MM.1S (cell line): ENCODE data around the gene RASA4B.

ENCODE experiments used
- DNase-seq: peaks from one replicate; pipeline ENCODE4 v3.0.0-alpha.2; 2015
- H2AFZ ChIP-seq: fragments of 300-600 bp; sonication (generic); 2 replicates; pipeline ENCODE4 v1.6.0; 2016; ENCODE audit warnings: antibody characterized with exemption, low read length
- H3F3A ChIP-seq: fragments of 300-600 bp; sonication (generic); 2 replicates; pipeline ENCODE4 v1.6.1; 2016; ENCODE audit warnings: mild to moderate bottlenecking, antibody characterized with exemption, low read length, moderate library complexity, mixed read lengths; ENCODE audit not compliant: insufficient read depth
- H3K27ac ChIP-seq: fragments of 300-600 bp; sonication (generic); 2 replicates; pipeline ENCODE4 v1.5.1; 2016; ENCODE audit warnings: mild to moderate bottlenecking, low read length
- H3K27me3 ChIP-seq: fragments of 300-600 bp; sonication (generic); replicated peaks from 2 replicates; pipeline ENCODE4 v1.6.0; 2016; ENCODE audit warnings: low read length; ENCODE audit not compliant: insufficient read depth
- H3K36me3 ChIP-seq: fragments of 300-600 bp; sonication (generic); replicated peaks from 2 replicates; pipeline ENCODE4 v1.6.1; 2016; ENCODE audit warnings: mild to moderate bottlenecking, low read length, mixed read lengths; ENCODE audit not compliant: insufficient read depth
- H3K4me1 ChIP-seq: fragments of 300-600 bp; sonication (generic); 2 replicates; pipeline ENCODE4 v1.6.1; 2016; ENCODE audit warnings: low read length, mixed read lengths
- H3K4me2 ChIP-seq: fragments of 300-600 bp; sonication (generic); 2 replicates; pipeline ENCODE4 v1.6.0; 2016; ENCODE audit warnings: low read depth, low read length
- H3K4me3 ChIP-seq: fragments of 300-600 bp; sonication (generic); 2 replicates; pipeline ENCODE4 v1.5.1; 2016; ENCODE audit warnings: low read length, mixed read lengths
- H3K79me2 ChIP-seq: fragments of 300-600 bp; sonication (generic); 2 replicates; pipeline ENCODE4 v1.6.1; 2016; ENCODE audit warnings: mixed run types, low read length, mixed read lengths
- H3K9ac ChIP-seq: fragments of 300-600 bp; sonication (generic); 2 replicates; pipeline ENCODE4 v1.6.1; 2016; ENCODE audit warnings: low read length, mixed read lengths
- H3K9me2 ChIP-seq: fragments of 300-600 bp; sonication (generic); replicated peaks from 2 replicates; pipeline ENCODE4 v1.6.1; 2016; ENCODE audit warnings: mild to moderate bottlenecking, low read length, mixed read lengths; ENCODE audit not compliant: insufficient read depth
- H3K9me3 ChIP-seq: fragments of 300-600 bp; sonication (generic); replicated peaks from 2 replicates; pipeline ENCODE4 v1.6.1; 2016; ENCODE audit warnings: mild to moderate bottlenecking, low read length, mixed read lengths; ENCODE audit not compliant: insufficient read depth
- H4K20me1 ChIP-seq: fragments of 300-600 bp; sonication (generic); 2 replicates; pipeline ENCODE4 v1.6.1; 2016; ENCODE audit warnings: mild to moderate bottlenecking, low read length, moderate library complexity, mixed read lengths; ENCODE audit not compliant: insufficient read depth
- EZH2 ChIP-seq: fragments of 300-600 bp; sonication (generic); optimal IDR thresholded peaks from 2 replicates; pipeline ENCODE3; 2017; ENCODE audit warnings: low read depth, mild to moderate bottlenecking, antibody characterized with exemption, low read length, mixed read lengths
- EZH2phosphoT487 ChIP-seq: fragments of 300-600 bp; sonication (generic); IDR thresholded peaks from 2 replicates; pipeline ENCODE4 v1.6.1; 2018; ENCODE audit warnings: antibody characterized with exemption, low read length
- TF ChIP-seq, protein P1 (sequence below): fragments of 300-600 bp; sonication (generic); IDR thresholded peaks from 2 replicates; pipeline ENCODE4 v1.5.1; 2016; ENCODE audit warnings: antibody characterized with exemption, low read length, mixed read lengths

Gene RASA4B

DNA sequence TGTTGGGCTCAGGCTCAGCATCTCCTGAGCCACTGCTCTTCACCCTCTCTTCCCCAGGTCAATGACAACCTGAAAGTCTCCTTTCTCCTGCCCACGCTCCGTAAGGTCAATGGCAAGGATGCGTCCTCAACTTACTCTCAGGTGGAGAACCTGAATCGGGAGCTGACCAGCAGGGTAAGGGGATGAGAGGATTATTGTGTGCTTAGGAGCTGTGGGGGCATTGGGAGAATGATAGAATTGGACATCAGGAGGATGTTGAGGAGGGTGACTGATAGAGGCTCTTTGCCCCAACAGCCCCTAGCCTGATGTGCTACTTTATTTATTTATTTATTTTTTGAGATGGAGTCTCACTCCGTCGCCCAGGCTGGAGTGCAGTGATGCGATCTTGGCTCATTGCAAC lies 51.5 kb downstream of the RASA4B start:
- H2AFZ ChIP-seq = no peak overlapping the region
- no peaks in the 10 kb centered on the region for H3K27me3 ChIP-seq
- peak overlapping the region; percentile 78; the same call in 1 of the 2 replicates for H3K27ac ChIP-seq
- H3K36me3 ChIP-seq = no peaks in the 10 kb centered on the region
- peaks cover 72% of the 10 kb centered on the region for H3K79me2 ChIP-seq
- no peaks in the 10 kb centered on the region for H3K9me2 ChIP-seq
- H3K4me3 ChIP-seq = peak overlapping the region; percentile 100
- DNase-seq = no peak
- H3K4me1 ChIP-seq = peaks cover 10% of the 10 kb centered on the region; the same call in 1 of the 2 replicates
- H3K9ac ChIP-seq = peak overlapping the region; percentile 88; the same call in 1 of the 2 replicates
- peak overlapping the region; percentile 98 for H3K4me2 ChIP-seq
- H3F3A ChIP-seq = peaks cover 11% of the 10 kb centered on the region
- TF ChIP-seq EZH2phosphoT487 = no peak
- TF ChIP-seq, protein P1, sequence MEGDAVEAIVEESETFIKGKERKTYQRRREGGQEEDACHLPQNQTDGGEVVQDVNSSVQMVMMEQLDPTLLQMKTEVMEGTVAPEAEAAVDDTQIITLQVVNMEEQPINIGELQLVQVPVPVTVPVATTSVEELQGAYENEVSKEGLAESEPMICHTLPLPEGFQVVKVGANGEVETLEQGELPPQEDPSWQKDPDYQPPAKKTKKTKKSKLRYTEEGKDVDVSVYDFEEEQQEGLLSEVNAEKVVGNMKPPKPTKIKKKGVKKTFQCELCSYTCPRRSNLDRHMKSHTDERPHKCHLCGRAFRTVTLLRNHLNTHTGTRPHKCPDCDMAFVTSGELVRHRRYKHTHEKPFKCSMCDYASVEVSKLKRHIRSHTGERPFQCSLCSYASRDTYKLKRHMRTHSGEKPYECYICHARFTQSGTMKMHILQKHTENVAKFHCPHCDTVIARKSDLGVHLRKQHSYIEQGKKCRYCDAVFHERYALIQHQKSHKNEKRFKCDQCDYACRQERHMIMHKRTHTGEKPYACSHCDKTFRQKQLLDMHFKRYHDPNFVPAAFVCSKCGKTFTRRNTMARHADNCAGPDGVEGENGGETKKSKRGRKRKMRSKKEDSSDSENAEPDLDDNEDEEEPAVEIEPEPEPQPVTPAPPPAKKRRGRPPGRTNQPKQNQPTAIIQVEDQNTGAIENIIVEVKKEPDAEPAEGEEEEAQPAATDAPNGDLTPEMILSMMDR = no peak
- no peak for TF ChIP-seq EZH2
- H3K9me3 ChIP-seq = no peaks in the 10 kb centered on the region
- H4K20me1 ChIP-seq = no peaks in the 10 kb centered on the region

DNA sequence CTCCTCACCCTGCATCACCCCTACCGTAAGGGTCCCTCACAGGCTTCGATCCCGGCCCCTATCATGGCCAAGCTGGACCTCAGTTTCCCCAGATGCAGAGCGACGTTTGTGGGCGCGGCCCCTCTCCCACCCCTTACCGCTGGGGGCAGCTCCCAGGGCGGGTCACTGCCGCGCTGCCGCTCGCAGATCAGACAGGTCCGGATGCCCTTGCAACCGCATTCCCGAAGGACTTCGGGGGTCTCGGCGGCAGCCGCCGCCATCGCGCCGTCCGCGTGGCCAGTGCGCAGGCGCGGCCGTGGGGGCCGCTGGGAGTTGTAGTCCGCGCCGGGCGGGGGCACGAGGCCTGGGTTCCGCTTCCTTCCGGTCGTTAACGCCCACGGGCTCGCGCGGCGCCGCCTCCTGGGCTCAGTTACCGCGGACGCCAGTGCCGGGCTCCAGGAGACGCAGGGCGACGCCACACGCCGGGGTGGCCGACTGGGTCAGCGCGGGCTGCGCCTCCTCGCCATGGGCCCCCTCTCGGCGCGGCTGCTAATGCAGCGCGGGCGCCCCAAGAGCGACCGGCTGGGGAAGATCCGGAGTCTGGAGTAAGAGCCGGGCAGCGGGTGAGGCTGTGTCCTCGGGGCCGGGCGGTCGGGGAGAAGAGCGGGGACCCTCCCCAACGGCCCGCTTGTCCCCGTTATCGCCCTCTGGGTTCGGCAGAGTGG lies 52.8 kb downstream of the RASA4B start, which contains the start of the genes ALKBH4 and LRWD1:
Gene ALKBH4 (minus strand): TSS at position 287 of the 704 bp plus-strand sequence. CDS start 27 bp downstream, at position 260.
Gene LRWD1 (plus strand): TSS at position 408 of the 704 bp plus-strand sequence. CDS start 97 bp downstream, at position 505.
- peak; percentile 95 for DNase-seq
- Histone ChIP-seq H3F3A (peaks cover 11% of the 10 kb centered on the region), H3K27me3 (no peaks in the 10 kb centered on the region), H3K9ac (peak within 1 kb of the TSS; percentile 88), H2AFZ (peak within 1 kb of the TSS; percentile 99), H4K20me1 (no peaks in the 10 kb centered on the region), H3K27ac (peak within 1 kb of the TSS; percentile 78; the same call in 1 of the 2 replicates), H3K4me3 (peak within 1 kb of the TSS; percentile 100), H3K79me2 (peaks cover 72% of the 10 kb centered on the region), H3K9me2 (no peaks in the 10 kb centered on the region), H3K4me1 (peaks cover 10% of the 10 kb centered on the region; the same call in 1 of the 2 replicates), H3K36me3 (no peaks in the 10 kb centered on the region), H3K9me3 (no peaks in the 10 kb centered on the region), H3K4me2 (peak within 1 kb of the TSS; percentile 98)
- no peak for TF ChIP-seq EZH2
- TF ChIP-seq, protein P1 = peak; percentile 21; the same call in 1 of the 2 replicates

- Histone ChIP-seq H2AFZ (peak overlapping the region; percentile 99), H3K4me2 (peak overlapping the region; percentile 98), H3K79me2 (peaks cover 67% of the 10 kb centered on the region), H4K20me1 (no peaks in the 10 kb centered on the region), H3K27me3 (no peaks in the 10 kb centered on the region), H3F3A (peaks cover 11% of the 10 kb centered on the region), H3K4me3 (peak overlapping the region; percentile 100), H3K36me3 (no peaks in the 10 kb centered on the region), H3K9me3 (no peaks in the 10 kb centered on the region), H3K9me2 (no peaks in the 10 kb centered on the region), H3K4me1 (peaks cover 10% of the 10 kb centered on the region; the same call in 1 of the 2 replicates), H3K9ac (peak overlapping the region; percentile 88), H3K27ac (no peak overlapping the region)
- TF ChIP-seq, protein P1 = no peak
- TF ChIP-seq EZH2phosphoT487 = no peak
- no peak for TF ChIP-seq EZH2
- peak; percentile 7 for DNase-seq
Measured at GRCh38 chr7:102463841-102464576, 53.6 kb downstream of the RASA4B start.
